Thoracic aorta (tissue), 2 donors: ENCODE data around the gene CREB3L1. TPM values are rescaled to one million over a fixed set of nuclear protein-coding genes. Genes with fewer than 3 reads are reported as not detected.

ENCODE experiments used
- ATAC-seq: fragments of 150-250 bp; one replicate; pipeline ENCODE4 v1.8.0; 2017; ENCODE audit warnings: low read depth; ENCODE audit not compliant: insufficient number of reproducible peaks, low FRiP score
- DNase-seq: peaks from one replicate; pipeline ENCODE4 v3.0.0-alpha.2; 2020; ENCODE audit warnings: low spot score
- H3K27ac ChIP-seq, 2 donors: fragments of 200-600 bp; sonication (generic); 1 replicate in 1 of 2; 2 replicates in 1 of 2; pipeline ENCODE4 v1.5.1; 2016; ENCODE audit warnings: mild to moderate bottlenecking in 2 of 2, moderate library complexity in 2 of 2
- H3K27me3 ChIP-seq: fragments of 200-600 bp; sonication (generic); replicated peaks from 2 replicates; pipeline ENCODE4 v1.6.0; 2016; ENCODE audit warnings: mild to moderate bottlenecking; ENCODE audit not compliant: insufficient read depth
- H3K36me3 ChIP-seq: fragments of 200-600 bp; sonication (generic); one replicate; pipeline ENCODE4 v1.5.1; 2016
- H3K4me1 ChIP-seq, 2 donors: fragments of 200-600 bp; sonication (generic); 1 replicate in 1 of 2; 2 replicates in 1 of 2; pipeline versions ENCODE4 v1.5.1 to v1.6.0; 2016; ENCODE audit warnings: low read depth in 2 of 2, mild to moderate bottlenecking in 1 of 2; ENCODE audit not compliant: control insufficient read depth in 1 of 2
- H3K4me3 ChIP-seq: fragments of 200-600 bp; sonication (generic); 2 replicates; pipeline ENCODE4 v1.5.1; 2016; ENCODE audit warnings: mild to moderate bottlenecking
- H3K9me3 ChIP-seq: fragments of 200-600 bp; sonication (generic); 2 replicates; pipeline ENCODE4 v1.5.1; 2016
- total RNA-seq, 2 donors: library from RNA; depleted of rRNA; stranded (reverse); fragments of >200 nt; gene quantifications; one replicate each; pipeline versions ENCODE4 v1.1.0 to v1.2.3, GENCODE V29; 2016
- TF ChIP-seq, protein P1 (sequence below): fragments of 200-600 bp; sonication (generic); IDR thresholded peaks from one replicate; pipeline ENCODE4 v1.5.1; 2019; ENCODE audit warnings: antibody characterized with exemption

CREB3L1 gene
- total RNA-seq, 2 donors from 2014 or later = 3.0 to 7.6 TPM

DNA sequence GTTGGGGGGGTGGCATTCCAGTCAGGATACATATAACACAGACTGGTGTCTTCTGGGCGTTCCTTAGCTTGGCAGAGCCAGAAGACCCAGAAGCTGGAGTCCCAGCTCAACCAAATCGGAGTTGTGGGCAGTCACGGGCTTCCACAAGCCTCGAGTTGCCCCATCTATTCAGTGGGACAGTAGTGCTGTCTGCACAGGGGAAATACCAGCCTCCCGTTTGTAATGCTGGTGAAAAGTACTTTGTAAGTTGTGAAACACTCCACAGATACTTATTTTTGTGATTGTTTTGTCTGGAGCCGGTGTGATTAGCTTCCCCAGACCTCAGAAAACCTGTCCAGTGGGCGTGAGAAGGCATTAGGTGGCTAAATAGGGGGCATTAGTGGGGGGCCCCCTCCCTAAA, 83.4 kb downstream of the CREB3L1 start:
- Histone ChIP-seq H3K9me3 (no peaks in the 10 kb centered on the region), H3K27ac (peak overlapping the region; percentile 16 to 50), H3K4me3 (peak overlapping the region; percentile 61), H3K27me3 (no peaks in the 10 kb centered on the region), H3K36me3 (no peaks in the 10 kb centered on the region), H3K4me1 (peaks cover 18 to 30% of the 10 kb centered on the region in 2 donors)
- ATAC-seq (no peak), DNase-seq (no peak)
- TF ChIP-seq, protein P1, sequence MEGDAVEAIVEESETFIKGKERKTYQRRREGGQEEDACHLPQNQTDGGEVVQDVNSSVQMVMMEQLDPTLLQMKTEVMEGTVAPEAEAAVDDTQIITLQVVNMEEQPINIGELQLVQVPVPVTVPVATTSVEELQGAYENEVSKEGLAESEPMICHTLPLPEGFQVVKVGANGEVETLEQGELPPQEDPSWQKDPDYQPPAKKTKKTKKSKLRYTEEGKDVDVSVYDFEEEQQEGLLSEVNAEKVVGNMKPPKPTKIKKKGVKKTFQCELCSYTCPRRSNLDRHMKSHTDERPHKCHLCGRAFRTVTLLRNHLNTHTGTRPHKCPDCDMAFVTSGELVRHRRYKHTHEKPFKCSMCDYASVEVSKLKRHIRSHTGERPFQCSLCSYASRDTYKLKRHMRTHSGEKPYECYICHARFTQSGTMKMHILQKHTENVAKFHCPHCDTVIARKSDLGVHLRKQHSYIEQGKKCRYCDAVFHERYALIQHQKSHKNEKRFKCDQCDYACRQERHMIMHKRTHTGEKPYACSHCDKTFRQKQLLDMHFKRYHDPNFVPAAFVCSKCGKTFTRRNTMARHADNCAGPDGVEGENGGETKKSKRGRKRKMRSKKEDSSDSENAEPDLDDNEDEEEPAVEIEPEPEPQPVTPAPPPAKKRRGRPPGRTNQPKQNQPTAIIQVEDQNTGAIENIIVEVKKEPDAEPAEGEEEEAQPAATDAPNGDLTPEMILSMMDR = no peak

DNA sequence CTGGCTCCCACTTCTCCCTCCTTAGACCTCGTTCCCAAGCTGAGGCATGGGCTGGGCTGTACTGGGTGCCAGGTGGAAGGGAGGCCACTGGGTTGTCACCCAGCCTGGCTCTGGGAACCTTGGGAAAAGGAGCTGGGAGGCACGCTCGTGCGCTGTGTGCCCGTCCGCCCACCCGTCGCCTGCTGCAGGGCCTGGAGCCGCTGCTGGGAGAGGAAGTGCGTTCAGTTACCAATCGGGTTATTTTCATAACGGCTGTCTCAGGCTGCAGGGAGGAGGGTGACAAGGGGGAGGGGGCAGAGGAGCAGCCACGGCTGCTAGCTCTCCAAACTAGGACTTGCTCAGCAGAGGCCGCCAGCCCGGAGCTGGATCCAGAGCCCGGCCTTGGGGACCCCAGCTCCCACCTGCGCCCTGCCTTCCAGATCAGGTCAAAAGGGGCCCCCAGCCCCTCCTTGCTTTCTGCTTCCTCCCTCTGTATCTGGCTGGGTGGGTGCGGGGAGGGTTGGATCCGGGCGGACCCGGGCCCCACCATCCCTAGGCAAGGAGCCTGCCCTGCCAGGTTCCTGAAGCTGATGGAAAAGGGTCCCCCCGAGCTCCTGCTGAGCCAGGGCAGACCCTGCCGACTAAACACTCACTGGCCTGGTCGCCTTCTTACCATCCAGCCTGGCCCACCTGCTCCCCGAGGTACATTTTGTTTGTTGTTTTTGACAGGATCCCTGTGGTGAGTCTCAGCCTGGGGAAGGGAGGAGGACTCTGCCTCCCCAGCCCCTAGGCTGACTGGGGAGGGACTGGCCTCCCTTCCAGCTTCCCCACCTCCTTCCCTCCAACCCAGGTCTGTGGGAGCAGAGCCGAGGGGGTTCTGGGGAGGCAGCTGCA, 84.1 kb downstream of the CREB3L1 start:
- ATAC-seq (peak; percentile 47), DNase-seq (no peak)
- H3K36me3 ChIP-seq = no peaks in the 10 kb centered on the region
- peak overlapping the region; percentile 61 for H3K4me3 ChIP-seq
- no peaks in the 10 kb centered on the region for H3K27me3 ChIP-seq
- TF ChIP-seq, protein P1 = no peak
- H3K9me3 ChIP-seq = no peaks in the 10 kb centered on the region
- peak overlapping the region; percentile 16 to 61 for H3K27ac ChIP-seq
- H3K4me1 ChIP-seq = peaks cover 18 to 30% of the 10 kb centered on the region in 2 donors

DNA sequence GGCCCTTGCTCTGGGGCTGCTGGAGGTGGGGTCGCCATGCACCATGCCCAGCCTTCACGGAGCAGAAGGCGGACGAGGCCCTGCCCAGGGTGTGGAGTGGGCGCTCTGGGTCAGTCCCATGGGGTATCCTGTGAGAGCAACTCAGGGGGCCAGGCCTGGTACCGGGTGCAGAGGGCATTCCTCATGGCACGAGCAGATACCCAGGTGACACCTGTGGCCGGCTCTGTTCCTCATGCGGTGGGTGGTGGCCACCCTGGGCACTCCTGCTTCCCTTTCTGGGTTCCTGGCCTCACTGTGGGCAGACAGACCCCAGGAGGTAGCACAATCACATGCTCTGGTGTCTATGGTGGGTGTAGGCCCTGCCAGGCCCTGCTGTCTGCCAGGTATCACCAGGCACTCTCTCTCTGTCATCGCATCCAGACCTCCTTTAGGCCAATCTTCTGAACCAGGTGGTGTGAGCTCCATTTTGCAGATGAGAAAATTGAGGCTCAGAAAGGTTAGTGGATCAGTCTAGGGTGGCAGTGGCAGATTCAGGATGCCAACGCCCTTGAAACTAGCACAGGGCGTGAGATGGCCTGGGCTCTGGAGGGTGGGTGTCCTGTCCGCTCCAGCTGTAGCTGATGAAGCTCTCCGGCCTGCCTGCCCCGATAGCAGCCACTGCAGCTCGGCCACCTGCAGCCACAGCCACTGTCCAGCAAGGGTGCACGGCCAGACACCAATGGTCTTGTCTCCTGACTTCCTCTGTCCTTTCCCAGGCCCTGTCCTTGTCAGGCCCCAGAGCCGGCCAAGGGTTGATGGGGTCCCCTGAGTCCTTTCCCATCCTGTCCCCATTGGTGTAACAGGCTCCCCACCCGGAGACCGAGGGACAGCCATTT, 84.9 kb downstream of the CREB3L1 start:
- H3K9me3 ChIP-seq = no peaks in the 10 kb centered on the region
- TF ChIP-seq, protein P1 = no peak
- no peak for ATAC-seq
- peaks cover 18 to 34% of the 10 kb centered on the region in 2 donors for H3K4me1 ChIP-seq
- no peak for DNase-seq
- no peaks in the 10 kb centered on the region for H3K27me3 ChIP-seq
- no peaks in the 10 kb centered on the region for H3K36me3 ChIP-seq
- peak overlapping the region; percentile 61 for H3K4me3 ChIP-seq
- H3K27ac ChIP-seq = peak overlapping the region in 1 of 2 donors; percentile 61

DNA sequence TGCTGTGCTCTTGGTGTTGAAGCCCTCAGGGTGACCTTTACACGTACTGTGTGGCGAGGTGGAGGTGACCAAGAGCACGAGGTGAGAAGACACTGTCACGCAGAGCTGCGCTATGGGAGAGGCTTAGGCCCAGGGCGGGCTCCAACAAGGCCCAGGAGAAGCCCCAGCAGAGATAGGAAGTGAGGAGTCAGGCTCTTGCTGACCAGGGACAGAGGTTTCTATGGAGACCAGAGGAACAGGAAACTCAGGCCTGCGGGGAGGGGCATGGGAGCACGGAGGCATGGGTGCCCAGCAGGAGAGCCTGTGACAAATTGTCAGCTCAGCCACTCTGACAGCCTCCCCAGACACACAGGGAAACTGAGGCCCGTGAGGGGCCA, 85.6 kb downstream of the CREB3L1 start:
- H3K4me1 ChIP-seq = peaks cover 18 to 38% of the 10 kb centered on the region in 2 donors
- no peak overlapping the region for H3K4me3 ChIP-seq
- H3K36me3 ChIP-seq = no peaks in the 10 kb centered on the region
- ATAC-seq = no peak
- no peaks in the 10 kb centered on the region for H3K9me3 ChIP-seq
- no peaks in the 10 kb centered on the region for H3K27me3 ChIP-seq
- DNase-seq = no peak
- TF ChIP-seq, protein P1 = no peak
- H3K27ac ChIP-seq = peak overlapping the region in 1 of 2 donors; percentile 61
